Tibial nerve (tissue), 4 donors: ENCODE data around the gene WHAMM. TPM values are rescaled to one million over a fixed set of nuclear protein-coding genes. Genes with fewer than 3 reads are reported as not detected.

Experiments
- DNase-seq, 2 donors: peaks; one replicate each; pipeline ENCODE4 v3.0.0-alpha.2; 2019; ENCODE audit warnings: low spot score in 2 of 2
- H3K27ac ChIP-seq, 4 donors: fragments of 200-600 bp; sonication (generic) in 3 of 4; one replicate each; pipeline ENCODE4 v1.5.1; 2017 to 2019; ENCODE audit warnings: mild to moderate bottlenecking in 1 of 4
- H3K27me3 ChIP-seq, 2 donors: fragments of 200-600 bp; sonication (generic) in 1 of 2; one replicate each; pipeline versions ENCODE4 v1.5.1 to v1.6.0; 2017 to 2019
- H3K36me3 ChIP-seq, 3 donors: fragments of 200-600 bp; sonication (generic); one replicate each; pipeline ENCODE4 v1.5.1; 2018 to 2019
- H3K4me1 ChIP-seq, 4 donors: fragments of 200-600 bp; sonication (generic) in 3 of 4; one replicate each; pipeline ENCODE4 v1.5.1; 2017 to 2019
- H3K4me3 ChIP-seq, 4 donors: fragments of 200-600 bp; sonication (generic) in 3 of 4; one replicate each; pipeline ENCODE4 v1.5.1; 2017 to 2019; ENCODE audit warnings: mild to moderate bottlenecking in 1 of 4, moderate library complexity in 1 of 4
- H3K9me3 ChIP-seq, 4 donors: fragments of 200-600 bp; sonication (generic) in 3 of 4; one replicate each; pipeline ENCODE4 v1.5.1; 2017 to 2019
- CTCF ChIP-seq, 5 experiments: fragments of 200-600 bp in 3 of 5; fragments of 450-650 bp in 2 of 5; sonication (generic) in 3 of 5; IDR thresholded peaks; one replicate each; pipeline ENCODE4 v1.5.1; 2016 to 2019; ENCODE audit warnings: antibody characterized with exemption in 5 of 5, mild to moderate bottlenecking in 3 of 5, moderate library complexity in 2 of 5
- EP300 ChIP-seq, 2 donors: sonication (generic); formaldehyde crosslinking; IDR thresholded peaks; one replicate each; pipeline ENCODE4 v1.6.1; 2017; ENCODE audit warnings: antibody characterized with exemption in 2 of 2, mild to moderate bottlenecking in 1 of 2
- POLR2A ChIP-seq, 2 donors: fragments of 450-650 bp; IDR thresholded peaks; one replicate each; pipeline ENCODE4 v1.6.1; 2017; ENCODE audit warnings: antibody characterized with exemption in 2 of 2, mild to moderate bottlenecking in 2 of 2, moderate library complexity in 2 of 2
- WGBS, 2 donors: methylation state at CpG; one replicate each; pipeline ENCODE4 v1.1.5; 2018; 5-methylcytosine and 5-hydroxymethylcytosine counted together
- total RNA-seq, 4 donors: library from RNA; depleted of rRNA; stranded (reverse); fragments of >200 nt; gene quantifications; one replicate each; pipeline ENCODE4 v1.1.0, GENCODE V29; 2016

WHAMM gene
- total RNA-seq, 4 donors from 2014 or later = 11.8 to 17.4 (median 13.0) TPM

- no peak for DNase-seq
- TF ChIP-seq CTCF (IDR thresholded peaks at IDR 0.05) = no peak
- TF ChIP-seq EP300 (IDR thresholded peaks at IDR 0.05) = no peak
- TF ChIP-seq POLR2A (IDR thresholded peaks at IDR 0.05) = no peak
These were observed 30.7 kb upstream of the WHAMM start for GRCh38 chr15:82778755-82779154.

GRCh38 chr15:82781349-82781748, 28.1 kb upstream of the WHAMM start:
- H3K36me3 ChIP-seq = peaks cover 0 to 2% (median 0%) of the 10 kb centered on the region in 3 donors
- TF ChIP-seq CTCF (IDR thresholded peaks at IDR 0.05) (no peak), EP300 (IDR thresholded peaks at IDR 0.05) (no peak), POLR2A (IDR thresholded peaks at IDR 0.05) (no peak)
- H3K27me3 ChIP-seq = no peaks in the 10 kb centered on the region
- no peak overlapping the region for H3K4me3 ChIP-seq
- WGBS, 2 donors = 77 to 81% methylated on average over 4 of the region's 4 CpGs
- no peaks in the 10 kb centered on the region for H3K9me3 ChIP-seq
- no peak for DNase-seq
- no peak overlapping the region for H3K27ac ChIP-seq
- H3K4me1 ChIP-seq = no peaks in the 10 kb centered on the region

More at GRCh38 chr15:82778755-82779154, 30.7 kb upstream of the WHAMM start:
- H3K9me3 ChIP-seq = no peaks in the 10 kb centered on the region
- no peak overlapping the region for H3K4me3 ChIP-seq
- no peak overlapping the region for H3K27ac ChIP-seq
- H3K36me3 ChIP-seq = no peaks in the 10 kb centered on the region
- H3K4me1 ChIP-seq = no peaks in the 10 kb centered on the region
- H3K27me3 ChIP-seq = no peaks in the 10 kb centered on the region
- WGBS, 2 donors = 64 to 79% methylated on average over 3 of the region's 3 CpGs

GRCh38 chr15:82788496-82788895, 20.9 kb upstream of the WHAMM start:
- Histone ChIP-seq H3K9me3 (peaks cover 0 to 3% (median 0%) of the 10 kb centered on the region in 4 donors), H3K4me3 (no peak overlapping the region), H3K27me3 (no peaks in the 10 kb centered on the region), H3K4me1 (no peaks in the 10 kb centered on the region), H3K27ac (no peak overlapping the region), H3K36me3 (peaks cover 0 to 7% (median 0%) of the 10 kb centered on the region in 3 donors)
- DNase-seq = no peak
- no peak for TF ChIP-seq POLR2A (IDR thresholded peaks at IDR 0.05)
- no peak for TF ChIP-seq CTCF (IDR thresholded peaks at IDR 0.05)
- TF ChIP-seq EP300 (IDR thresholded peaks at IDR 0.05) = no peak
- WGBS, 2 donors = 91 to 97% methylated on average over 2 of the region's 2 CpGs

- no peak for DNase-seq
- WGBS, 2 donors = 77 to 96% methylated on average over 1 of the region's 1 CpG
- no peak for TF ChIP-seq EP300 (IDR thresholded peaks at IDR 0.05)
- no peak for TF ChIP-seq CTCF (IDR thresholded peaks at IDR 0.05)
- no peak for TF ChIP-seq POLR2A (IDR thresholded peaks at IDR 0.05)
These were observed 19.9 kb upstream of the WHAMM start for GRCh38 chr15:82789491-82789890.

GRCh38 chr15:82790321-82790720, 19.1 kb upstream of the WHAMM start:
- TF ChIP-seq POLR2A (IDR thresholded peaks at IDR 0.05) = no peak
- TF ChIP-seq EP300 (IDR thresholded peaks at IDR 0.05) = no peak
- no peak for TF ChIP-seq CTCF (IDR thresholded peaks at IDR 0.05)

More at GRCh38 chr15:82789491-82789890, 19.9 kb upstream of the WHAMM start:
- Histone ChIP-seq H3K4me3 (no peak overlapping the region), H3K36me3 (peaks cover 0 to 7% (median 0%) of the 10 kb centered on the region in 3 donors), H3K27me3 (no peaks in the 10 kb centered on the region), H3K9me3 (peaks cover 0 to 6% (median 0%) of the 10 kb centered on the region in 4 donors), H3K27ac (no peak overlapping the region), H3K4me1 (no peaks in the 10 kb centered on the region)

More at GRCh38 chr15:82790321-82790720, 19.1 kb upstream of the WHAMM start:
- Histone ChIP-seq H3K36me3 (peaks cover 0 to 11% (median 0%) of the 10 kb centered on the region in 3 donors), H3K4me1 (no peaks in the 10 kb centered on the region), H3K4me3 (no peak overlapping the region), H3K27me3 (no peaks in the 10 kb centered on the region), H3K27ac (no peak overlapping the region), H3K9me3 (peaks cover 0 to 6% (median 0%) of the 10 kb centered on the region in 4 donors)
- DNase-seq = no peak
- 87 to 93% methylated on average over 11 of the region's 11 CpGs for WGBS, 2 donors
